SK-N-MC (cell line): ENCODE data around the gene C16orf90.
"Not testable (repeated sequence)": the region's sequence is repeated elsewhere in the genome, so short reads cannot be mapped to it uniquely, and the experiment has no call there.

Source experiments
- DNase-seq: peaks from one replicate; pipeline ENCODE4 v3.0.0-alpha.2; 2011; ENCODE audit warnings: low read depth, low spot score
- H3K27ac ChIP-seq: fragments of 200-600 bp; sonication (generic); 2 replicates; pipeline ENCODE4 v1.5.1; 2016; ENCODE audit warnings: mixed run types
- H3K36me3 ChIP-seq: fragments of 200-600 bp; sonication (generic); 2 replicates; pipeline ENCODE4 v1.6.1; 2017; ENCODE audit warnings: antibody characterized with exemption, low read length, mixed read lengths; ENCODE audit not compliant: insufficient read depth
- H3K4me3 ChIP-seq: fragments of 200-600 bp; sonication (generic); 2 replicates; pipeline ENCODE4 v1.5.1; 2016
- H3K9ac ChIP-seq: fragments of 200-600 bp; sonication (generic); 2 replicates; pipeline ENCODE4 v1.8.0; 2017; ENCODE audit warnings: mixed run types, mixed read lengths; ENCODE audit not compliant: insufficient read length
- H3K9me3 ChIP-seq: fragments of 200-600 bp; sonication (generic); 2 replicates; pipeline ENCODE4 v1.6.1; 2017; ENCODE audit warnings: low read depth, mild to moderate bottlenecking, antibody characterized with exemption, low read length, moderate library complexity, mixed read lengths
- EZH2 ChIP-seq: fragments of 200-600 bp; sonication (generic); IDR thresholded peaks from one replicate; pipeline ENCODE4 v1.6.1; 2017; ENCODE audit warnings: antibody characterized with exemption
- FOXP2 ChIP-seq: optimal IDR thresholded peaks from 2 replicates; pipeline ENCODE3; 2011; ENCODE audit warnings: mild to moderate bottlenecking, moderate library complexity; ENCODE audit not compliant: insufficient read depth; ENCODE audit errors: extremely low read length, control extremely low read depth
- POLR2AphosphoS5 ChIP-seq: IDR thresholded peaks from 2 replicates; pipeline ENCODE4 v1.6.1; 2012; ENCODE audit warnings: mild to moderate bottlenecking, low read depth, low read length, borderline replicate concordance

The C16orf90 gene

DNA sequence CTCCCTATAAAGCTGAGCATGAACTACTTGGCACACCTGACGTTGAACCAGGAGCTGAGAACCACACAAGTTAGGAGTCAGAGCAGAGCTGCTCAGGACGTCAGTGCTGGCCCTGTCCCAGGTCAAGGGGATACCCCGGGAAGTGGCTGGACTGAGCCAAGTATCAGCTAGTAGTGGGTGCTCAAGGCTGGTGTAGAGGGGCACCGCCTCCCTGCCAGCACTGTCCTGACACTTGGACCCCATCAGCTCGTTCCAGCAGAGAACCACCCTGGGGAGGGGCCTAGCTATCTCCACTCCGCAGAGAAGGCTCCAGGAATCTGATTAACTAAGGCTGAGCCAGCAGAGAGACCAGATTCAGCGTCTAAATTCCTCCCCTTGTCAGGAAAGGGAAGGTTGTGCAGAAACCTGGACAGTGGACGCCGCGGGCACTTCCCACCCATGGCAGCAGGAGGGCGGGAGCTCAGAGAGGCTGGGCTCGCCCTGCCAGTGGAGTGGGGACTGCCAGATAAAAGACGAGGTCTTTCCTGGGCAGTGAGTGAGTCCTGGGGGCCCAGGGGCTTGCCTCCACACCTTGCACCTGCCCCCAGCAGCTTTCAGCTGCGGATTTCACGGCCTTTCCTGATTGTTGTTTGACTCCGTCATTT lies 21.0 kb downstream of the C16orf90 start:
- Histone ChIP-seq H3K9me3 (no peaks in the 10 kb centered on the region), H3K9ac (no peak overlapping the region), H3K27ac (no peak overlapping the region), H3K4me3 (no peak overlapping the region), H3K36me3 (no peaks in the 10 kb centered on the region)
- no peak for DNase-seq
- TF ChIP-seq FOXP2 (no peak), EZH2 (no peak), POLR2AphosphoS5 (no peak)

DNA sequence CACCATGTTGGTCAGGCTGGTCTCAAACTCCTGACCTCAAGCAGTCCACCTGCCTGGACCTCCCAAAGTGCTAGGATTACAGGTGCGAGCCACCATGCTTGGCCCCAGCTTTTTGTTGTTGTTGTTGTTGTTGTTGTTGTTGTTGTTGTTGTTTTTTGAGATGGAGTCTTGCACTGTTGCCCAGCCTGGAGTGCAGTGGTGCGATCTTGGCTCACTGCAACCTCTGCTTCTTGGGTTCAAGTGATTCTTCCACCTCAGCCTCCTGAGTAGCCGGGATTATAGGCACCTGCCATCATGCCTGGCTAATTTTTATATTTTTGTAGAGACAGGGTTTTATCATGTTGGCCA lies 21.7 kb downstream of the C16orf90 start:
- H3K4me3 ChIP-seq, DNase-seq, H3K9me3 ChIP-seq, H3K27ac ChIP-seq, H3K36me3 ChIP-seq, H3K9ac ChIP-seq: not testable (repeated sequence)

DNA sequence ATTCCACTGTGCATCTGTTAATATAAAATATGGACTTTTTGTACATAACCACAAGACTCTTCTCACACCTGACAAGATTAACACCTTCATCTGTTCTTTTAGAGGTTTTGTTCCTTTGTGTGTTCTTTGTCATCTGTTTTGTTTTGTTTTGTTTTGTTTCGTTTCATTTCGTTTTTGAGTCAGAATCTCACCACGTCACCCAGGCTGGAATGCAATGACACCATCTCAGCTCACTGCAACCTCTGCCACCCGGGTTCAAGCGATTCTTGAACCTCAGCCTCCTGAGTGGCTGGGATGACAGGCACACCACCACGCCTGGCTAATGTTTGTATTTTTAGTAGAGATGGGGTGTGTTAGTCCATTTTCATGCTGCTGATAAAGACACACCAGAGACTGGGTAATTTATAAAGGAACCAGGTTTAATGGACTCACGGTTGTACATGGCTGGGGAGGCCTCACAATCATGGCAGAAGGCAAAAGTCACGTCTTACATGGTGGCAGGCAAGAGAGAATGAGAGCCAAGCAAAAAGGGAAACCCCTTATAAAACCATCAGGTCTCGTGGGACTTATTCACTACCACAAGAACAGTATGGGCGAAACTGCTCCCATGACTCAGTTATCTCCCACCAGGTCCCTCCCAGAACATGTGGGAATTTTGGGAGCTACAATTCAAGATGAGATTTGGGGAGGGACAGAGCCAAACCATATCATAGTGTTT lies 22.3 kb downstream of the C16orf90 start:
- TF ChIP-seq EZH2 (no peak), FOXP2 (no peak), POLR2AphosphoS5 (no peak)
- H3K27ac ChIP-seq: no peak overlapping the region
- no peak for DNase-seq

DNA sequence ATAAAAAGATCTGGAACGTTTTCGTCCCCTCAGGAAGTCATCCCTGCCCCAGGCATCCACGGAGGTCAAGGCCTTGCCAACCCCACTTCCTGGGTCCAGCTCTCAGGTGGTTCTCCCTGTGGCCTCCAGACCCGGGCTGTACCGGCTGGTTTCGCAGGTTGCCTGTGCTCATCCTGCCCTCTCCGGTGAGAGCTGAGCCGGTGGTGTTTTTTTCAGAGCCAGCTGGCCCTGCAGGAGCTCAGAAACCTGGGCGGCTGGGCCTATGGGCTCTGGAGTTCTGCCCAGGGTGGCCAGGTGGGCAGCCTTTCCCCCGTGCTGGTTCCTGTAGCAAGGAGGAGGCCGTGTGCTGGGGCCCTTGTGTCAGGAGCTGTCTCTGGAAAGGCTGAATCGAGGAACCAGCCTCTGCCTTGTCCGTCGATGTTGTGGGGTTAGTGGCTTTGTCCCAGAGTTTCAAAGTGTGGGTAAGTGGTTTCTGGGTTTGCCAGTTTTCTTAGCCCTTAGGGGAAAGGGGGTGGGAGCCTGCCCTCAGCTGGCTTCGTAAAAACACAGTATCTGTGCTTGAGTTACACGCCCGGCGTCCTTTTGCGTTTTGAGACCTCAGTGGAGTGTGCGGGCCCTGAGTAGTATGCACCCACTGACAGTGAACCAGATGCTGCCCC lies 23.6 kb downstream of the C16orf90 start:
- H3K36me3 ChIP-seq: no peaks in the 10 kb centered on the region
- no peak for DNase-seq
- TF ChIP-seq FOXP2 (no peak), POLR2AphosphoS5 (no peak), EZH2 (no peak)

More for the DNA sequence above, 22.3 kb downstream of the C16orf90 start:
- H3K4me3 ChIP-seq: no peak overlapping the region
- no peaks in the 10 kb centered on the region for H3K9me3 ChIP-seq
- H3K9ac ChIP-seq: no peak overlapping the region
- no peaks in the 10 kb centered on the region for H3K36me3 ChIP-seq

DNA sequence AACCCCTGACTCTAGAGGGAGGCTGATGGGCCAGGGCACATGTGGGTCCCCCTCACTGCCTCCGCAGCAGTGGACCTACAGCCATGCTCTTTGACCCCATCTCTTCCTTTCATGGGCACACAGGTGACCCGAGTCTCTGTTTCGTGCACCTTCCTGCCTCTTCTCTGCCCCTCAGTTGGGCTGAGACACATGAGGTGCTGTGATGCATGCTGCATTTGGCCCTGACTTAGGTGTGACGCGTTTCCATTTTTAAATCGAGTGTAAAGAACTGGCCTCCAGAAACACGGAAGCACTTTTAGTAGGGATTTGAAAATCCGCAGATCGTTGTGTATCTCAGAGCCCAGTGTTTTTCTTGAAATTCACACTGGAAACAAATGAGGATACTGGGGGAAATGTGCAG lies 24.6 kb downstream of the C16orf90 start:
- Histone ChIP-seq H3K9me3 (no peaks in the 10 kb centered on the region), H3K4me3 (no peak overlapping the region), H3K27ac (no peak overlapping the region), H3K36me3 (peaks cover 3% of the 10 kb centered on the region; the same call in 1 of the 2 replicates), H3K9ac (no peak overlapping the region)
- no peak for DNase-seq
- TF ChIP-seq EZH2 (no peak), FOXP2 (no peak), POLR2AphosphoS5 (no peak)

More for the DNA sequence above, 23.6 kb downstream of the C16orf90 start:
- Histone ChIP-seq H3K9me3 (no peaks in the 10 kb centered on the region), H3K4me3 (no peak overlapping the region), H3K9ac (no peak overlapping the region), H3K27ac (no peak overlapping the region)

DNA sequence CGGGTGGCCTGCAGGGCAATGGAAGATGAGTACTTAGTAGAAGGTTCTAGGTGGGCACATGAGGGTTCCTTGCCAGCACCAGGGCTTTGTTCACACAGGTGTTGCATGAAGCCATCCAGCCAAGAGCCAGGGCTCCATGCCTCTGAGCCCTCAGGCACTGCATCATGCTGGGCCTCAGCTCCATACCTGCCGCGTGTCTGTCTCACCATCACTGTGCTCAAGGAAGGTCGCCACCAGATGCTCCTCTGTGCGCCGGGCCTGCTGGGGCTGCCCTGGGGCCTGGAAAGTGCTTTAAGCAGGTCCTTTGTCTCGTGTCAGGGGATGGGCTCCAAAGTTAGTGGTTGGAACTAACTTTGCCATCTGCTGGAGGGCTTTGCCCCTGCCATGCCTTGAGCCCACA lies 25.6 kb downstream of the C16orf90 start:
- no peak for DNase-seq
- no peak overlapping the region for H3K27ac ChIP-seq
- TF ChIP-seq POLR2AphosphoS5: no peak
- no peak for TF ChIP-seq EZH2
- TF ChIP-seq FOXP2: no peak
- no peaks in the 10 kb centered on the region for H3K9me3 ChIP-seq
- no peak overlapping the region for H3K9ac ChIP-seq
- H3K4me3 ChIP-seq: no peak overlapping the region
- H3K36me3 ChIP-seq: peaks cover 3% of the 10 kb centered on the region; the same call in 1 of the 2 replicates

DNA sequence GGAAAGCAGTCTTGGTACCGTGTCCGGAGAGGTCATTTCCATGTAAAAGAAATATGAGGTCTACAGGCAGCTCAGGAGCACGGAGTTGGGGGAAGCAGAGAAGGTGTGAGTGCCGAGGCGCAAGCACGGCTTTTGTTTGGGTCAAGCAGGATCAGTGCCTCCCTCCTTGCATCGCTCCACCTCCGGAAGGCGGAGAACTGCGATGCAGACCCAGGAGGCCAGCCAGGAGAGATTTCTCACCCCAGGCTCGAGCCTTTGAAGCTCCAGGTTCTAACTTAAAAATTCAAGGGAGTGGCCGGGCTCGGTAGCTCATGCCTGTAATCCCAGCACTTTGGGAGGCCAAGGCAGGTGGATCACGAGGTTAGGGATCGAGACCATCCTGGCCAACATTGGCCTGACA lies 26.8 kb downstream of the C16orf90 start:
- H3K9ac ChIP-seq: no peak overlapping the region
- H3K27ac ChIP-seq: no peak overlapping the region
- H3K9me3 ChIP-seq: no peaks in the 10 kb centered on the region
- DNase-seq: no peak
- no peak for TF ChIP-seq EZH2
- TF ChIP-seq POLR2AphosphoS5: no peak
- no peak for TF ChIP-seq FOXP2
- H3K4me3 ChIP-seq: no peak overlapping the region
- peaks cover 3% of the 10 kb centered on the region; the same call in 1 of the 2 replicates for H3K36me3 ChIP-seq

DNA sequence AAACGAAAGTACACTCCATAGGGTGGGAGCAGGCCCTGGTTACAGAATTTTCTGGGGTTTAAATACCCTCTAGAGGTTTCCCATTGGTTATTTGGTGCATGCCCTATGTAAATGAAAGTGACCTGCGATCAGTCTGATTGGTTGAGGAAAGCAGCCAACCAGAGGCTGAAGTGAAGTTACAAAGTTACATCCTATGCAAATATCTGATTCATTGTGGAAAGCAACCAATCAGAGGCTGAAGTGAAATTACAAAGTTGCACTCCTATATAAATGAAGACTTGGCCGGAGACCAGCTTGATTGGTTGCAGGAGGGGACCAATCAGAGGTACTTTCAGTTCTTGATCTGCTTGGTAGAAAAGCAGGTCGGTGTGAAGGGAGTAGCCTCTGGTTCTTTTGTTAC lies 27.4 kb downstream of the C16orf90 start:
- no peak for TF ChIP-seq POLR2AphosphoS5
- TF ChIP-seq EZH2: no peak
- no peak for TF ChIP-seq FOXP2
- Histone ChIP-seq H3K4me3 (no peak overlapping the region), H3K9ac (no peak overlapping the region), H3K27ac (no peak overlapping the region), H3K9me3 (no peaks in the 10 kb centered on the region), H3K36me3 (peaks cover 3% of the 10 kb centered on the region; the same call in 1 of the 2 replicates)
- no peak for DNase-seq
